NT2/D1 (cell line): ENCODE results near the gene TPO.

Experiments used
- SUZ12 ChIP-seq: IDR thresholded peaks from 2 replicates; pipeline ENCODE4 v1.6.1; 2011; ENCODE audit not compliant: insufficient read length, insufficient read depth; ENCODE audit errors: extremely low read depth
- YY1 ChIP-seq: IDR thresholded peaks from 2 replicates; pipeline ENCODE4 v1.6.1; 2011; ENCODE audit not compliant: insufficient read length, insufficient read depth
- ZNF274 ChIP-seq: IDR thresholded peaks from 2 replicates; pipeline ENCODE4 v1.6.1; 2011; ENCODE audit warnings: mild to moderate bottlenecking, low read depth, low read length

DNA sequence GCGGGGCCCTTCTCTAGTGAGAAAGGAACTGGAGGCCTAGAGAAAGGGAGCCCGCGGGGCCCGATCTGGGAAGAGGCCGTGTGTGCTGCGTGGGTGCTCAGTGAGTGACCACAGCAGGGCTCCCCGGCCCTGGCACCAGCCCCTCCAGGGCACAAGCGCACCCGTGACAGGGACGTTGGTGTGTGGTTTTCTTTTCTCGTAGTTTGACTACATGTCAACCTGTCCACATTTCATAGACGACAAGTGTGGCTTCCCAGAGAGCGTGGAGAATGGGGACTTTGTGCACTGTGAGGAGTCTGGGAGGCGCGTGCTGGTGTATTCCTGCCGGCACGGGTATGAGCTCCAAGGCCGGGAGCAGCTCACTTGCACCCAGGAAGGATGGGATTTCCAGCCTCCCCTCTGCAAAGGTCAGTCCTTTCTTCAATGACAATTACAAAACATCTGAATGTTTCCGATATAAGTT lies 83.1 kb downstream of the TPO start:
- TF ChIP-seq YY1: no peak
- no peak for TF ChIP-seq ZNF274
- TF ChIP-seq SUZ12: no peak
